ENCODE results near the gene SNRPA1. TPM values are rescaled to one million over a fixed set of nuclear protein-coding genes. Genes with fewer than 3 reads are reported as not detected.

The SNRPA1 gene
- 80.8 and 82.7 TPM in 2 replicates for total RNA-seq
- polyA plus RNA-seq = 33.9 and 68.5 TPM in 2 replicates
- polyA plus RNA-seq (2011; cell fraction: cytosol; rRNA removed) = 67.6 and 98.6 TPM in 2 replicates
- polyA plus RNA-seq (2011; cell fraction: nucleus; rRNA removed) = 118 and 166 TPM in 2 replicates
- polyA plus RNA-seq (2012) = 49.0 and 84.6 TPM in 2 replicates
- polyA minus RNA-seq = 16.2 and 17.0 TPM in 2 replicates
- polyA minus RNA-seq (2011; cell fraction: cytosol; rRNA and poly(A)+ RNA removed) = 50.5 TPM
- 33.4 and 50.5 TPM in 2 replicates for polyA minus RNA-seq (2011; cell fraction: nucleus; rRNA and poly(A)+ RNA removed)
- Bru-seq, nascent RNA = percentile 96 among the genes with signal in this experiment
- BruChase-seq, experiment 1, labeled RNA remaining after a 6-hour chase = percentile 77 among the genes with signal in this experiment
- BruChase-seq, experiment 2, labeled RNA remaining after a 2-hour chase = percentile 92 among the genes with signal in this experiment
- long read RNA-seq, transcript SNRPA1-205 (7 exons, 2,108 nt) = minor isoform, 10 of 1,204 reads
- long read RNA-seq, transcript SNRPA1-201 (9 exons, 1,055 nt) = major isoform, 248 of 1,204 reads
- long read RNA-seq, partial matches to known transcripts = 925 of 1,204 reads
- long read RNA-seq, other reads (novel, unspliced or antisense) = 13 of 1,204 reads

- no peaks in the 10 kb centered on the region for H3K27me3 ChIP-seq (ENCODE audit: control insufficient read depth in 2 of 2, insufficient read depth in 2 of 2, low read length in 2 of 2)
- peak within 1 kb of the TSS; percentile 58 for H3K4me2 ChIP-seq (ENCODE audit: insufficient read depth, low read length)
- DNase-seq (ENCODE audit: low read depth, low spot score) (peak; percentile 95), FAIRE-seq (peak; percentile 75)
- intact Hi-C loops (cut with micrococcal nuclease) (loop anchor here (1.0 to 2.0 kb wide), 5 partner anchors 18 to 429 kb away; partner anchors contain the start of genes SELENOS, TARS3 and TM2D3), dilution Hi-C loops (cut with MboI; ENCODE audit: extremely low pct_ligation_motif_present, low sequenced_read_pairs) (no loop called here)
- TF ChIP-seq FOS (IDR thresholded peaks at IDR 0.05; ENCODE audit: borderline replicate concordance, insufficient read depth, low read length) = no peak
- peak; percentile 78 for TF ChIP-seq POLR2AphosphoS5 (IDR thresholded peaks at IDR 0.05; ENCODE audit: insufficient read depth, low read depth, low read length)
- TF ChIP-seq EZH2 (IDR thresholded peaks at IDR 0.05; ENCODE audit: borderline replicate concordance, low read depth, low read length, severe bottlenecking) = no peak
- TF ChIP-seq GATA2 (IDR thresholded peaks at IDR 0.05; ENCODE audit: insufficient read depth, insufficient read length, low read depth, low read length) = no peak
- no peak for TF ChIP-seq JUN (IDR thresholded peaks at IDR 0.05; ENCODE audit: borderline replicate concordance, insufficient read depth, insufficient read length, low read depth)
- TF ChIP-seq POLR2A (IDR thresholded peaks at IDR 0.05; ENCODE audit: low read depth, low read length) = peak; percentile 53
- TF ChIP-seq MAX (IDR thresholded peaks at IDR 0.05; ENCODE audit: insufficient read depth, insufficient read length) = peak; percentile 82
- no peak for TF ChIP-seq CTCF (IDR thresholded peaks at IDR 0.05; ENCODE audit: extremely low read depth in 1 of 2, insufficient read depth in 1 of 2, low read depth in 1 of 2, low read length in 2 of 2)
- TF ChIP-seq MYC (IDR thresholded peaks at IDR 0.05; ENCODE audit: low read depth, low read length) = peak; percentile 65
- H3K9me1 ChIP-seq (replicated peaks; ENCODE audit: control insufficient read depth, extremely low read depth, insufficient read depth, low read length) = no peaks in the 10 kb centered on the region
- POLR2A ChIA-PET = no interaction called here
- CTCF ChIA-PET = interaction anchor here (0.6 to 3.2 kb wide), 5 partner anchors 10 to 357 kb away, joined by 3 to 21 read pairs (median 3); partner anchors contain the start of gene TM2D3
- H3K4me1 ChIP-seq (ENCODE audit: control insufficient read depth, extremely low read depth, insufficient read depth, low read length) = peaks cover 14% of the 10 kb centered on the region
- peaks cover 48% of the 10 kb centered on the region for H3K79me2 ChIP-seq (ENCODE audit: control insufficient read depth, insufficient read depth, low read length)
- peak within 1 kb of the TSS; percentile 95 for H3K9ac ChIP-seq (replicated peaks; ENCODE audit: extremely low read depth, insufficient read depth, low read length)
- BruUV-seq (replicated peaks) = no TSS peak
- H3K27ac ChIP-seq (ENCODE audit: insufficient read depth, low read depth, low read length) = peak within 1 kb of the TSS; percentile 70
- peak within 1 kb of the TSS; percentile 72 for H2AFZ ChIP-seq (ENCODE audit: low read depth, low read length)
- H3K4me3 ChIP-seq (replicated peaks in 1 of 3; ENCODE audit: insufficient read depth in 1 of 3, low read depth in 1 of 3, low read length in 3 of 3) = peak within 1 kb of the TSS; percentile 77 to 94 (median 80)
- peaks cover 0 to 5% of the 10 kb centered on the region in 2 experiments for H3K36me3 ChIP-seq (ENCODE audit: control insufficient read depth in 2 of 2, extremely low read depth in 1 of 2, insufficient read depth in 2 of 2, low read length in 2 of 2)
- H3K9me3 ChIP-seq (replicated peaks; ENCODE audit: control insufficient read depth, insufficient read depth, low read length) = no peaks in the 10 kb centered on the region
- H4K20me1 ChIP-seq (replicated peaks; ENCODE audit: control insufficient read depth, extremely low read depth, insufficient read depth, low read length) = no peaks in the 10 kb centered on the region
These were observed at the start of gene SNRPA1 for GRCh38 chr15:101294731-101295606. SNRPA1 (minus strand) TSS chr15:101295248; CDS start chr15:101295178, 70 bp downstream.

All from endothelial cell of umbilical vein (primary cell).